HL-60 (cell line): Measurements from ENCODE around the gene LMF1.

ENCODE experiments used
- DNase-seq, 2 experiments: peaks; one replicate each; pipeline ENCODE4 v3.0.0-alpha.2; 2010 to 2020; ENCODE audit warnings: low read depth in 1 of 2, low spot score in 1 of 2
- H3K27ac ChIP-seq: fragments of 250-450 bp; sonication (Bioruptor Pico); replicated peaks from 2 replicates; pipeline ENCODE4 v1.5.1; 2020; ENCODE audit warnings: mild to moderate bottlenecking, moderate library complexity
- H3K27me3 ChIP-seq: fragments of 250-450 bp; sonication (Bioruptor Pico); 2 replicates; pipeline ENCODE4 v1.5.1; 2021; ENCODE audit warnings: mild to moderate bottlenecking, moderate library complexity; ENCODE audit not compliant: insufficient read depth, poor library complexity, severe bottlenecking
- H3K4me3 ChIP-seq: replicated peaks from 2 replicates; pipeline ENCODE4 v1.5.1; 2011; ENCODE audit warnings: mild to moderate bottlenecking, control low read depth, low read length; ENCODE audit not compliant: insufficient read depth
- CTCF ChIP-seq: IDR thresholded peaks from one replicate; pipeline ENCODE4 v1.5.1; 2011; ENCODE audit warnings: low read length, control low read depth, inconsistent platforms; ENCODE audit not compliant: insufficient read depth
- GABPA ChIP-seq: IDR thresholded peaks from 2 replicates; pipeline ENCODE4 v1.6.1; 2012; ENCODE audit warnings: low read depth
- POLR2AphosphoS5 ChIP-seq: IDR thresholded peaks from 2 replicates; pipeline ENCODE4 v1.6.1; 2012; ENCODE audit warnings: low read depth
- REST ChIP-seq: IDR thresholded peaks from 2 replicates; pipeline ENCODE4 v1.6.1; 2012; ENCODE audit warnings: low read depth; ENCODE audit not compliant: insufficient replicate concordance
- SPI1 ChIP-seq: IDR thresholded peaks from 2 replicates; pipeline ENCODE4 v1.6.1; 2012; ENCODE audit warnings: low read depth, mild to moderate bottlenecking, borderline replicate concordance

The LMF1 gene

DNA sequence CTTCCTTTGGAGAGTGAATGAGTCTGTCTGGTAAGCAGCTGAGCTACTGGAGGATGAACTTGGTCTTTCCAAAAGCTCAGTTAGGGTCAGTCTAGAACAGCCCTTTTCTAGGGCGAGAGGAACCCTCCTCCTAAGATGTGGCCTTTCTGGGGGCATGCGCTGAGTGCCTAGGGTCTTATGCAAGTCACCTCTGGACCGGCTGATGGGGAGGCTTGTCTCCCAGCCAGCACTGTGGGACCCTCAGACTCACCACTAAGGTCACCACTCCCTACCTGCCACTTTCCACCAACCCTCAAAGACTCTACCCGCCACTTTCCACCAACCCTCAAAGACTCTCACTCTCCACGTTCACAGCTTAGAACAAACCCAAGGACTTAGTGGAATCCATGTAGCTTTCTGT lies 26.8 kb downstream of the LMF1 start:
- DNase-seq: no peak
- TF ChIP-seq GABPA (no peak), REST (no peak)
- H3K27me3 ChIP-seq: no peaks in the 10 kb centered on the region
- H3K4me3 ChIP-seq: no peak overlapping the region
- H3K27ac ChIP-seq: no peak overlapping the region

DNA sequence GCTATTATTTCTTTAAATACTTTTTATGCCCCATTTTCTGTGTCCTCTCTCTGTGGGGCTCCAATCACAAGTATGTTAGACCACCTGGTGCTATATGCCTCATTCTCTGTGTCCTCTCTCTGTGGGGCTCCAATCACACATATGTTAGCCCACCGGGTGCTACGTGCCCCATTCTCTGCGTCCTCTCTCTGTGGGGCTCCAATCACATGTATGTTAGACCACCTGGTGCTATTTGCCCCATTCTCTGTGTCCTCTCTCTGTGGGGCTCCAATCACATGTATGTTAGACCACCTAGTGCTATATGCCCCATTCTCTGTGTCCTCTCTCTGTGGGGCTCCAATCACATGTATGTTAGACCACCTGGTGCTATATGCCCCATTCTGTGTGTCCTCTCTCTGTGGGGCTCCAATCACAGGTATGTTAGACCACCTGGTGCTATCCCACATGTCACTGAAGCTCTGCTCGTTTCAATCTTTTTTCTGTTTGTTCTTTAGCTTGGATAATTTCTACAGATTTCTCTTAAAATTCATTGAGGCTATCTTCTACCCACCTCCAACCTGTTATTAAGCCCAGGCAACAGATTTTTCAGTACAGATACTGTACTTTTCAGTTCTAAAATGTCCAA lies 28.2 kb downstream of the LMF1 start:
- Histone ChIP-seq H3K27ac (no peak overlapping the region), H3K27me3 (no peaks in the 10 kb centered on the region), H3K4me3 (no peak overlapping the region)
- TF ChIP-seq GABPA: no peak
- no peak for TF ChIP-seq SPI1
- TF ChIP-seq CTCF: no peak
- TF ChIP-seq REST: no peak
- TF ChIP-seq POLR2AphosphoS5: no peak
- DNase-seq: no peak

- no peak for DNase-seq
- H3K27ac ChIP-seq: no peak overlapping the region
- no peak overlapping the region for H3K4me3 ChIP-seq
- H3K27me3 ChIP-seq: no peaks in the 10 kb centered on the region
- no peak for TF ChIP-seq POLR2AphosphoS5
- no peak for TF ChIP-seq GABPA
- TF ChIP-seq SPI1: no peak
- TF ChIP-seq REST: no peak
- no peak for TF ChIP-seq CTCF
Measured at GRCh38 chr16:939941-940340, 30.8 kb downstream of the LMF1 start.
